ENCODE measurements around the gene MAPT.

Gene MAPT

DNA sequence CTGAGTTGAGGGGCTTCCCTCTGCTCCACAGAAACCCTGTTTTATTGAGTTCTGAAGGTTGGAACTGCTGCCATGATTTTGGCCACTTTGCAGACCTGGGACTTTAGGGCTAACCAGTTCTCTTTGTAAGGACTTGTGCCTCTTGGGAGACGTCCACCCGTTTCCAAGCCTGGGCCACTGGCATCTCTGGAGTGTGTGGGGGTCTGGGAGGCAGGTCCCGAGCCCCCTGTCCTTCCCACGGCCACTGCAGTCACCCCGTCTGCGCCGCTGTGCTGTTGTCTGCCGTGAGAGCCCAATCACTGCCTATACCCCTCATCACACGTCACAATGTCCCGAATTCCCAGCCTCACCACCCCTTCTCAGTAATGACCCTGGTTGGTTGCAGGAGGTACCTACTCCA is 130.7 kb downstream of the MAPT start:
- no peak for TF ChIP-seq CTCF (IDR thresholded peaks at IDR 0.05)

DNA sequence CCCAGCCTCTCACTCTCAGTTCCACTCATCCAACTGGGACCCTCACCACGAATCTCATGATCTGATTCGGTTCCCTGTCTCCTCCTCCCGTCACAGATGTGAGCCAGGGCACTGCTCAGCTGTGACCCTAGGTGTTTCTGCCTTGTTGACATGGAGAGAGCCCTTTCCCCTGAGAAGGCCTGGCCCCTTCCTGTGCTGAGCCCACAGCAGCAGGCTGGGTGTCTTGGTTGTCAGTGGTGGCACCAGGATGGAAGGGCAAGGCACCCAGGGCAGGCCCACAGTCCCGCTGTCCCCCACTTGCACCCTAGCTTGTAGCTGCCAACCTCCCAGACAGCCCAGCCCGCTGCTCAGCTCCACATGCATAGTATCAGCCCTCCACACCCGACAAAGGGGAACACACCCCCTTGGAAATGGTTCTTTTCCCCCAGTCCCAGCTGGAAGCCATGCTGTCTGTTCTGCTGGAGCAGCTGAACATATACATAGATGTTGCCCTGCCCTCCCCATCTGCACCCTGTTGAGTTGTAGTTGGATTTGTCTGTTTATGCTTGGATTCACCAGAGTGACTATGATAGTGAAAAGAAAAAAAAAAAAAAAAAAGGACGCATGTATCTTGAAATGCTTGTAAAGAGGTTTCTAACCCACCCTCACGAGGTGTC is 131.3 kb downstream of the MAPT start:
- TF ChIP-seq CTCF (IDR thresholded peaks at IDR 0.05): no peak

DNA sequence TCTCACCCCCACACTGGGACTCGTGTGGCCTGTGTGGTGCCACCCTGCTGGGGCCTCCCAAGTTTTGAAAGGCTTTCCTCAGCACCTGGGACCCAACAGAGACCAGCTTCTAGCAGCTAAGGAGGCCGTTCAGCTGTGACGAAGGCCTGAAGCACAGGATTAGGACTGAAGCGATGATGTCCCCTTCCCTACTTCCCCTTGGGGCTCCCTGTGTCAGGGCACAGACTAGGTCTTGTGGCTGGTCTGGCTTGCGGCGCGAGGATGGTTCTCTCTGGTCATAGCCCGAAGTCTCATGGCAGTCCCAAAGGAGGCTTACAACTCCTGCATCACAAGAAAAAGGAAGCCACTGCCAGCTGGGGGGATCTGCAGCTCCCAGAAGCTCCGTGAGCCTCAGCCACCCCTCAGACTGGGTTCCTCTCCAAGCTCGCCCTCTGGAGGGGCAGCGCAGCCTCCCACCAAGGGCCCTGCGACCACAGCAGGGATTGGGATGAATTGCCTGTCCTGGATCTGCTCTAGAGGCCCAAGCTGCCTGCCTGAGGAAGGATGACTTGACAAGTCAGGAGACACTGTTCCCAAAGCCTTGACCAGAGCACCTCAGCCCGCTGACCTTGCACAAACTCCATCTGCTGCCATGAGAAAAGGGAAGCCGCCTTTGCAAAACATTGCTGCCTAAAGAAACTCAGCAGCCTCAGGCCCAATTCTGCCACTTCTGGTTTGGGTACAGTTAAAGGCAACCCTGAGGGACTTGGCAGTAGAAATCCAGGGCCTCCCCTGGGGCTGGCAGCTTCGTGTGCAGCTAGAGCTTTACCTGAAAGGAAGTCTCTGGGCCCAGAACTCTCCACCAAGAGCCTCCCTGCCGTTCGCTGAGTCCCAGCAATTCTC is 132.1 kb downstream of the MAPT start:
- no peak for TF ChIP-seq CTCF (IDR thresholded peaks at IDR 0.05)

DNA sequence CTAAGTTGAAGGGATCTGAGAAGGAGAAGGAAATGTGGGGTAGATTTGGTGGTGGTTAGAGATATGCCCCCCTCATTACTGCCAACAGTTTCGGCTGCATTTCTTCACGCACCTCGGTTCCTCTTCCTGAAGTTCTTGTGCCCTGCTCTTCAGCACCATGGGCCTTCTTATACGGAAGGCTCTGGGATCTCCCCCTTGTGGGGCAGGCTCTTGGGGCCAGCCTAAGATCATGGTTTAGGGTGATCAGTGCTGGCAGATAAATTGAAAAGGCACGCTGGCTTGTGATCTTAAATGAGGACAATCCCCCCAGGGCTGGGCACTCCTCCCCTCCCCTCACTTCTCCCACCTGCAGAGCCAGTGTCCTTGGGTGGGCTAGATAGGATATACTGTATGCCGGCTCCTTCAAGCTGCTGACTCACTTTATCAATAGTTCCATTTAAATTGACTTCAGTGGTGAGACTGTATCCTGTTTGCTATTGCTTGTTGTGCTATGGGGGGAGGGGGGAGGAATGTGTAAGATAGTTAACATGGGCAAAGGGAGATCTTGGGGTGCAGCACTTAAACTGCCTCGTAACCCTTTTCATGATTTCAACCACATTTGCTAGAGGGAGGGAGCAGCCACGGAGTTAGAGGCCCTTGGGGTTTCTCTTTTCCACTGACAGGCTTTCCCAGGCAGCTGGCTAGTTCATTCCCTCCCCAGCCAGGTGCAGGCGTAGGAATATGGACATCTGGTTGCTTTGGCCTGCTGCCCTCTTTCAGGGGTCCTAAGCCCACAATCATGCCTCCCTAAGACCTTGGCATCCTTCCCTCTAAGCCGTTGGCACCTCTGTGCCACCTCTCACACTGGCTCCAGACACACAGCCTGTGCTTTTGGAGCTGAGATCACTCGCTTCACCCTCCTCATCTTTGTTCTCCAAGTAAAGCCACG is 133.0 kb downstream of the MAPT start:
- no peak for TF ChIP-seq CTCF (IDR thresholded peaks at IDR 0.05)

- no peak for TF ChIP-seq CTCF (IDR thresholded peaks at IDR 0.05)
These were observed 133.6 kb downstream of the MAPT start for GRCh38 chr17:46027976-46028325.

GRCh38 chr17:46028374-46028773 is 134.0 kb downstream of the MAPT start:
- no peak for TF ChIP-seq CTCF (IDR thresholded peaks at IDR 0.05)

GRCh38 chr17:46028981-46029565 is 134.7 kb downstream of the MAPT start:
- no peak for TF ChIP-seq CTCF (IDR thresholded peaks at IDR 0.05)

Measured in LNCAP (cell line).